Stimulated activated CD8-positive, alpha-beta memory T cell treated with anti-CD3 and anti-CD28 coated beads, Interleukin-4, amount 100 ng/mL, for 4 hours (primary cell): ENCODE measurements around the gene FDXR.
"Not testable (repeated sequence)": the region's sequence is repeated elsewhere in the genome, so short reads cannot be mapped to it uniquely, and the experiment has no call there.

Experiments used
- DNase-seq, 2 donors: peaks; one replicate each; pipeline ENCODE4 v3.0.0-alpha.2; 2020; ENCODE audit warnings: low read depth in 2 of 2, low spot score in 1 of 2

FDXR gene

DNA sequence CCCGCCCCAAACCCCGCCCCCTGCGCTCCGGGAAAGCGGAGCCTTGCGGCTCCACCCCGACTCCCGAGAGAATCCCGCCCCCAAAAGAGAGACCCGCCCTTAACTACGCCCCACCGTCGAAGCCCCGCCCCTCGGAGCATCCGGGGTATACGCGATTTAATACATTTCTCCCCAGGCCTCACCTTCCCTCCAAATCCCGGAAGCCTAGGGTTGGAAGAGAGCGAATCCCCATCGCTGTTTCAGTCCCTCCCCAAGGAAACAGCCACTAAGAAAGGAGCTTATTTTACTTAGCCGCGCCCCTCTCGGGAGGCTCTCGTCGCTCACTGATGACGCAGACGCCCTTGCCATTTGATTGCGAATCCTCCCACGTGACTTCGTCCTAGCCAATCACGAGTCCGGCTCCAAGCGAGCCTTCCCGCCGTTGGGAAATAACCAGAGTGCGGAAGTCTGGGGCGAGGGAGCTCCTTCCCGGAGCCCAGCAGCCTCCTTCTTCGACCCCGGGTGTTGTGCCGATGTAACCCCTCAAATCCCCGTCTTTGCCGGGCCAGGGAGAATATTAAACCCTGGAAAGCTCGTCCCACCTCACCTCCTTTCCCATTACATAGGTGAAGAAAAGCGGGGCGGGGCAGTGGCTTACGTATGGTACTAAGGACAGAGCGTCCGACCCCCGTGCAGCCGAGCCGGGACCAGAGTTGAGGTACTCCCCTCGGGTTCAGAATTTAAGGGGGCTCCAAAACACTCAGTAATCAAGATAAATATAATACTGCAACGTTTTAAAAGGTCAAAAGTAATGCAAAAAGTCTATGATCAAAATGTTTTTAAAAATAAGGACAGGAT is 461 bp upstream of the FDXR start:
- DNase-seq = peak; percentile 98 to 99

DNA sequence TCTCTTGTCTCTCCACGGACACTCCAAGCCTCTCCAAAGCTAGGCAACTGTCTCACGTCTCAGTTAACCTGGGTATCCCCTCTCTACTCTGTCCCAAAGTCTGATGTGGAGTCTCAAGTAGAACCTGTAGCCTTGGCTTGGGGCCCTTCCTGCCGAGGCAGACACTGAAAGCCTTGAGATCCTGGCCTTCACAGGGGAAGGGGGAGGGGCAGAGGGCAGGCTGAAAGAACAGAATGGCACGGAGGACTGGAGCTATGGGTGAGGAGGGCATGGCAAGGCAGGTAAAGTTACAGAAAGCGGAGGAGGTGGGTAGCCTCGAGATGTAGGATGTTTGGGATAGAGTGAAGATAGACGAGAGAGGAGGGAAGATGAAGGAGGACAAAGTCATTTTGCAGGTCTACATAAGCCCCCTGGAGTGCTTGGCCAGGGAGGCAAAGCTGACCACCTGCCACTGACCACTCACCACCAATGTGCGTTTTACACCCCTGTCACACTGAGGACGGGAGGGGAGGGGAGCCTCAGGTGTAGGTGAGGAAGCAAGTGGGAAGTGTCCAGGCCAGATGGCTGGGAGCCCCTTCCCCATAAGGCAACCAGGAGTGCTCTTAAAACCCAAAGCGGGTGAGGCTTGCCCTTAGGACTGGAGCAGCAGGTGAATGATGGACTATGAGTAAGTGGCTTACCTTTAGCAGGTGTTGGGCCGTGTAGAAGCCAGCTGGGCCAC is 1.3 kb downstream of the FDXR start:
- no peak for DNase-seq

DNA sequence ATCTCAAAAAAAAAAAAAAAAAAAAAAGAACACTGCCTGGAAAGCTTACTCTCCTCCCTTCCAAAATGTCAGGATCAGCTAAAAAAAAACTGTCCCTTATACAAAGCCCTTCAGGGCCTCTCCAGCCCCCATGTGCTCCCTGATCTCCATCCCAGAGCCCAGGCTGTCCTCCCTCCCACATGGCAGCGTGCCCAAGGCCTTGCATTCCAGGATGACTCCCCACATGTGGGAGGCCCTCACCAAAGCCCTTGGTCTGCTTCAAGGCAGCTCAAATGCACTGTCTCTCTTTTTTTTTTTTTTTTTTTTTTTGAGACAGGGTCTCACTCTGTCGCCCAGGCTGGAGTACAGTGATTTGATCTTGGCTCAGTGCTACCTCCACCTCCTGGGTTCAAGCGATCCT is 2.3 kb downstream of the FDXR start:
- no peak for DNase-seq

DNA sequence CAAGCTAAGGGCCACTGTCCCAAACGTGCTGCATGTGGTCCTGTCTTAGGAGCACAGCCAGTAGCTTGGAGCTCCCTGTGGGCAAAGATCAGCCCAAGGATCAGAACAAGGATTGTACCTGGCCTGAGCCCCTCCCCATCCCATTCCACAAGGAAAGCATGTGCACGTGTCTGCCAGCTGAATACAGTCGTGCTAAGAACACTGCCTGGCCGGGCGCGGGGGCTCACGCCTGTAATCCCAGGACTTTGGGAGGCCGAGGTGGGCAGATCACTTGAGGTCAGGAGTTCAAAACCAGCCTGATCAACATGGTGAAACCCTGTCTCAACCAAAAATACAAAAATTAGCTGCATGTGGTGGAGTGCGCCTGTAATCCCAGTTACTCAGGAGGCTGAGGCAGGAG is 2.8 kb downstream of the FDXR start:
- not testable (repeated sequence) for DNase-seq

DNA sequence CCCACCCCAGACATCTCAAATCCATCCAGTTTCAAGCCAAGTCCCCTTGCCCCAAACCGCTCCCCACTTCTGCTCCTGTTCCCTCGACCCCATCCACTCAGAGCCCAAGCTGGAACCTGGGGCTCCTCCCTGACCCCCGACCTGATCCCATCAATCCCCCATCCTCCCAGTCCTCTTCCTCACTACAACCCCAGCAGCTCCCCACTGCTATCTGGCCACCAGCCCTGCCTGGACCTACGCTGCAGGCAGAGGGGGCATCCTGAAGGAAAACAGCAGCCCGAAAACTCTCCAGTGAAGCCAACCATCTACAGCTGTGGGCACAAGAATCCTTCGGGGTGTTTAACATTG is 3.9 kb downstream of the FDXR start:
- no peak for DNase-seq

DNA sequence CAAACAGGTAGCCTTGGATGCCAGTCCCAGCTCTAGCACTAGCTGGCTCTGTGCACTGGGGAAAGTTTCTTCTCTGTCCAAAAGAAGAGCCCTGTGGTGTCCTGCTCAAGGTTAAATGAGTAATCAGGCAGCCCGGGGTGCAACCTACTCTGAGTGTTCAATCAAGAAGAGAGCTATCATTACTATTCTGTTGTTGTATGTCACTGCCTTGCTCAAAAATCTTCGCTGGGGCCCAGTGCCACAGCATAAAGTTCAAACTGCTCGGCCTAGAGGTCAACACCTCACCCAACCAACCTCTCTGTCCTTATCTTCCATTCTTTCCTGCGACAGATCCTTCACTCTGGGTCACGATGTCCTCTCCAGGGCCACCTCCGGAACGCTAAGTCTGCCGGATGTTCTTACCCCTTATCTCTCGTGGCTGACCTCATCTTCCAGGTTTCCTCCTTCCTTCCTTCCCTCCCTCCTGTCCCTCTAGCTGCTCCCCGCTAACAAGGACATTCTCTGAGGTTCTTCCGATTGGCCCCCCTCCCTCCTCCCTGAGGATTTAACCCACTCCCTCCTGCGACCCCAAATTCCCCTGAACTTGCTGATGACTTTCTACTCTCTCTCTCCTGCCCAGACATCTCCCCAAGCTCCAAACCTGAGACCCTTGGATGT is 4.4 kb downstream of the FDXR start:
- no peak for DNase-seq

DNA sequence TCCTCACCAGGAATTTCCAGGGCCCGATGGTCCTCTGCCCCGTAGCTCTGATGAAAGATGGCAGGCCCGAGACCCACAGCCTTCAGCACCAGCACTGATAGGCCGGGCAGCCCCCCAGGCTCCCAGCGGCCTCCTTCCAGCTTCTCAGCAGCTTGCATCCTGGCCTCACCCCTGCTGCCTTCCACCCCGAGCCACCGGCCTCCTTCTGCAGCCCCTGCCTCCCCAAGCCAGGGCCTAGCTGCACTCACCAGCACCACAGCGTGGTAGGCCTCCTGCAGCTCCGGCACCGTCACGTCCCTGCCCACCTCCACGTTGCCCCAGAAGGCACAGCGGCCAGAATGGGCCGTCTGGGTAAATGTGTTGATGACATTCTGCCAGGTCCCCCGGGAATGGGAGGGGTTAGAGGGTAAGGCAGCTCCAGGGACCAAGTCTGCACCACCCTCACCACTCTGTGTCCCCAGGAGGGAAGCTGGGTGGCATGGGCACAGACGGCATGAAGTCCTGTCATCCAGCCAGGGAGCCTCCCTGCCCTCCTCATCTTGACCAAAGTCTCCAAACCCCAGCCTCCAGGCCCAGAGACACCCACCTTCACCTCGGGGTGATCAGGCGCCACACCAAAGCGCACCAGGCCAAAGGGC is 6.5 kb downstream of the FDXR start:
- DNase-seq = no peak

DNA sequence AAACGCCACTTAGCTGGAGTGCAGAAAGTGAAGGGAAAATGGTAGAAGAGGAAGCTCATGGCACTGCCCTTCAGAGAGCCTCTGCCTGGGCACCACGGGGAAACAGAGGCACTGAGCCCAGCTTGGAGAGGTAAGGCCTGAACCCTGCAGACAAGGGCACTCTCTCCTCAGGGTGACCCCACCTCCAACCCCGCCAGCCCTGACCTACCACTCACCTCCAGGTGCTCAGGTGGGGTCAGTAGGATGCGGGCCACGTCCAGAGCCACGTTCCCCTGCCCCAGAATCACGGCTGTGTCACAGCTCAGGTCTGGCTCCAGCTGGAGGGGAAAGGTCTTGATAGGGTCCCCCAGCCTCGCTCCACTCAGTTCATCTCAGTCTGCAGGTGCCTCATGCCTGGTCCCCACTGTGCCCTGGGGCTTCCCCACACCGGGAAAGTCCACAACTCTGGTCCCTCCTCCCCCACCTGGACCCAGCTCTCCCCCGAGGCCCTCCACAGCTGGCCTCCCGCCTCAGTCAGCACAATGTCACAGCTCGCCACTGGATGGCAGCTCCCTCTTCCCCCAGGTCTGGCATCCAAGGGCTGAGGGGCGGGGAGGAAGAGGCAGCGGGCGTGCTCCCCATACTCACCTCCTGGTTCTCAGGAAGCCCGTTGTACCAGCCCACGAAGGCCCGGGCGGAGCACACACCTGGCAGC is 7.1 kb downstream of the FDXR start:
- DNase-seq = no peak

DNA sequence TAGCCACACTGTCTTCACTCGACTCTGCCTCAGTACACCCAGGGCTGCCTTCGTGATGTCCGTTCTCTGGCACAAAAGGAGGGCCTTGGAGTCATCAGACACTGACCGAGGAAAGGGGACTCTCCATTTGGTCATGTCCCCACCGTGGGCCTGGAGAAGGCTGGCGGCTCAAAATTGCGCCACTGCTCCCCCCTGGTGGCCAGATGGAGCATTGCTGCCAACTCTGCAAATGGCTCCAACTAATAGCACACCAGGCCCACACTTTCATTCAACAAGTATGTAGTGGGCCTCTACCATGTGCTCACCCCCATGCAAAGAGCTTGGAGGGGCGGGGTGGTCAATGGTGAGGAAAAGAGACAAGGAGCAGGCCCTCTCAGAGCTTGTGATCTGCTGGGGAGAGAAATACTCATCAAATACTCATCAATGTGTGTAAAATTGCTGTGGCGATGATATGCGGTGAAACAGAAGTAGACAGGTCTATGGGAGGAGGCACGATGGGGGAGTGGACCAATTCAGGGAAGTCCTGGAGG is 7.9 kb downstream of the FDXR start:
- DNase-seq = peak; percentile 30 to 54

DNA sequence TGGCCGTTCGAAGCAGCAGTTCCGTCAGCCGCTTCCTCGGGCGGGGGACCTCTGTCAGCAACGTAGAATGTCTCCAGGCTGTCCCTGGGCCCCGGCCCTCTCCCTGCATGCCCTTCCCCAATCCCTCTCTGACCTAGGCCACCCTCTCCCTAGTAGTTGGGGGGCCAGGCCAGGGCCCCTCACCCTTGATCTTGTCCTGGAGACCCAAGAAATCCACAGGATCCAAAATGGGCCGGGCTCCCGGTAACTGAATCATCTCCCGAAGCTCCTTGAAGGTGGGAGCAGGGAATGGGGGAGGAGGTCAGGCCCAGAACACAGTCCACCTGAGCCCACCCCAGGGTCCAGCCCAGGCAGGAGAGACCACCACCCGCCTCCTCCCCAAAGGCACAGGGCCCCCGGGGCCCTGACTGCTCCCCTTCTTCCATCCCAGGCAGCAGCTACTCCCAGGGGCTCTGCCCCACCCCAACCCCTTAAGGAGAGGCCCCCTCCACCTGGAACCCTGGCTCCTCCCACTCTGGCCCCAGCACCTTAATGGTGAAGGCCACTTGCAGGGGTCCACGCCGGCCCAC is 8.4 kb downstream of the FDXR start:
- no peak for DNase-seq

DNA sequence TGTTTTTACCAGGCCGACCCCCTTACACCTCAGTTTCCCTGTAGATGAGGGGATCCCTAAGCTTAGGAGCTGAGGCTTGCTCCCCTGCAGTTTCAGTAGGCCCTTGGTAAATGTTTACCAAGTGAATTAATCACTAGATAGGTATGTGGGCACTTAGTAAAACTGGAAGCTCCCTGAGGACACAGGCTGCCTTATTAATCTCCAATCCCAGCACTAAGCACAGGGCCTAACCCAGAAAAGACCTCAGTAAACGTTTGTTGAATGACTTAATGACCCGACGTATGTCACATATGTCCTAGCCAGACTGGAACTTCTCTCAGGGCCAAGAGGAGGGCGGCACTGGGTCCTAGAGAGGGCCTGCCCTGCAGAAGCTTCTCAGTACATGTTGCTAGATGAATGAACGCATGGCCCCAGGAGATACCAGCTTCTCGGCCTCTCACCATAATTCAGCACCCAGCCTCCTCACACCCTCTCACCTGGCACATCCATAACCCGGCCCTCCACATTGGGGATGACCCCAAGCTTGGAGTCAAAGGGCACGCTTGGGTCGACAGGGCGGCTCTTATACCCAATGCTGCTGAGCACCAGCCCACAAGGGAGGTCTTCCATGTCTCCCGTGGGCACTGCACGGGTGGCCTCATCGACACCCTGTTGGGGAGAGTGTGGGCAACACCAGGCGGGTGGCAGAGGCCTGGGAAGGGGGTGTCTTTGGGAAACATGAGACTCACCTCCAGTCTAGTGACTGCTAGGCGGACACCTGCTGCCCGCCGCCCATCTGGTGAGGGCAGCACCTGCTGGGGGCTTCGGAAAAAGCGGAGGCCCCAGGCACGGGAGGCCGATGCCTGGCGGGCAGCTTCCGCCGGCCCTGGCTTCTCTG is 9.1 kb downstream of the FDXR start:
- no peak for DNase-seq

DNA sequence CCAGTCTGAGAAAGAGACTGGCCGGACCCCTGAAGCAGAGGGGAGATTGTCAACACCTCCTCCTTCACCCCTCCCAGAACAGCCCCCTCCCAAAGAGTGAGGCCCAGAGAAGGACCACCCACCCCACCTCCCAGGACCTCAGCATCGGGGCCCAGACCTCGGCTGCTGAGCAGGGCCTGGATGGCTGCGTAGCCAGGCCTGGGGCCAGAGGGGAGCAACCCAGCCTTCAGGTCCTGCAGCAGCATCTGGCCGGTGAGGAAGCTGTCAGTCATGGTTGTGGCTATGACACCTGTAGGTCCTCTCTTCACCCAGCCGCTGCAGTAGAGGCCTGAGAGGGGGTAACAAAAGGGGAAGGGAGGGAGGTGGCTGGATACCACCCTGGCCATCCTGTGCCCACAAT is 9.9 kb downstream of the FDXR start:
- DNase-seq = no peak

DNA sequence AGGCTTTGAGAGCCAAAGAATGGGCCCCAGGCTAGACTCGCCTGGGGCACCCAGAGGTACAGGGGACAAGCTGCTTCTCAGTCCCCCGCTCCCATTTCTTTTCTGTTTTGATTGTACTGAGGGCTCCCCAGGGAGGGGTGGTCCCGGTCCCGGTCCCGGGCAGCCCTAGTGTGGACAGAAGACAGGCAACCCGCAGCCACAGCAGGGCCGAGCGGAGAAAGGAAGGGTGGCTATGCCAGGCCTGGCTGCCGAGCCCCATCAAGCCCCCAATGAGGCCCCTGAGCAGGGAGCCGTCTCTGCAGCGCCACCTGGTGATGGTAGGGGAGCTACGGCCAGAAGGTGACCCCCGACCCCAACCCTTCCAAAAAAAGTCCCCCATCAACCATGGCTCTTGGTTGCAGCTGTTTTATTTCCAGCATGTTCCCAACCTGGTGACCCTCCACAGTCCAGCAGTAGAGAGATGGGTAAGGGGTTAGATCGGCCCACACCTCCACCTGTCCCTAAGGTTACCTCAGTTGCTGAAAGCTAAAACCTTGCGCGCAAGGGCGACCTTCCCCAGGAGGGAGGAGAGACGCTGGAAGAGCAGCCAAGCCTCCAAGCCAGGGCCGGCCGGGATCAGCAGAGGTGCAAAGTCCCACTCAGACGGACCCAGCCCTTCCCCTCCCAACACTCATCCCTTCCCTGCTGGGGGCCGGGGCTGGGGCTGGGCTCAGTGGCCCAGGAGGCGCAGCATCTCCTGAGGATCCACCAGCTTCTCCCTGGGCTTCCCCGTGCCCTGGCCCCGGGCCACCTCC is 10.5 kb downstream of the FDXR start:
- DNase-seq = peak; percentile 21 to 53

DNA sequence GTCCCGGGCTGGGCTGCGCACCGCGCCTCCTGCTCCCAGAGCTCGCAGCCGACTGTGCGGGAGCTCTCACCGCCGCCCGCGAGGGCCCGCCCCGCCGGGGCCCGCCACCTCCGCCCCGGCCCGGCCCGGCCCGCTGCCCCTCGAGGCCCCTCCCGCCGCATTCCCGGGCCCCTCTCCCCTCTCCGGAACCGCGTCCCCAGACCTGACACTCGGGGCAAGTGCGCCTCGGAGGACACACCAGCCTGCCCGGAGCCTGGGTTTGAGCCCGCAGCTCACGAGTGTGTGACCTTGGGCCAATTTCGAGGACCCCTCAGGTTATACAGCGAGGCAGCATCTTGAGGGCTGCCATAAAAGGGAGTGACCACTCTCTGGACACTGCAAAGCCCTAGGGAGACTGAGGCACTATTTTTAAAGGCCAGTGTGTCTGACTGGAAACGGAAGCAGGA is 11.1 kb downstream of the FDXR start:
- no peak for DNase-seq

DNA sequence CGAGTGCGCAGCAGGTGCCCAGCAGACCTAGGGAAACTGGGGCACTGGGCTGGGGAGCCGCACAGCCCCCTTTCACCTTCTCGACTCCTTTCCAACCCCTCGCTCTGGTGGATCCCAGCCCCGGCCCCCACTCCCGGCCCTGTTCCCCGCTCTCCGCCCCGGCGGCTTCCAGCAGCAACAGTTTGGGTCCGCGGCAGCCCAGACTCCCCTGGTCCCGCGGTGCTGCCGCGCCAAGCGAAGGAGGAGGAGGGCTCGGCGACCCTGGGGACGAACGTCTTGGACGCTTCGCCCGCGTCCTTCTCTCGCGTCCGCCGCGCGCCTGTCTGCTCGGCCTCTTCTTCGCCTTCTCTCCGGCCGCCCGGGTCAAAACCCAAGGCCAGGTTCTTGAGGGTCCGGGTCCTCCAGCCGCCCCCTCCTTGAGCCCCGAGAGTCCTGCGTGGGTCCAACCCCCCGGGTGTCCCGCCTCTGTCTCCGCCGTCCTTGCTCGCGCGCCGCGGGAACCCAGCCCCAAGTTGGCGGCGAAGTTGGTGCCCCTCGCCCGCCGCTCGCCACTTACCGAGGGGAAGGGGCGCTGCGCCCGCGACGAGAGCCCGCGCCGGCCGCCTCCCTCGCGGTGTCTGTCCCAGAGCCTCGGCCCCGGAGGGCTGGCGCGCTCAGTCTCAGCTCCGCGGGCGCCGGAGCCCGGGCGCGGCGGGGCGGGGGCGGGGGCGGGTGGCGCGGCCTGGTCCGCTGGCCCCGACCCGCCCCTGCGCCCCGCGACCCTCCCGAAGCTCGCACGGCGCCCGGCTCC is 11.7 kb downstream of the FDXR start:
- no peak for DNase-seq

DNA sequence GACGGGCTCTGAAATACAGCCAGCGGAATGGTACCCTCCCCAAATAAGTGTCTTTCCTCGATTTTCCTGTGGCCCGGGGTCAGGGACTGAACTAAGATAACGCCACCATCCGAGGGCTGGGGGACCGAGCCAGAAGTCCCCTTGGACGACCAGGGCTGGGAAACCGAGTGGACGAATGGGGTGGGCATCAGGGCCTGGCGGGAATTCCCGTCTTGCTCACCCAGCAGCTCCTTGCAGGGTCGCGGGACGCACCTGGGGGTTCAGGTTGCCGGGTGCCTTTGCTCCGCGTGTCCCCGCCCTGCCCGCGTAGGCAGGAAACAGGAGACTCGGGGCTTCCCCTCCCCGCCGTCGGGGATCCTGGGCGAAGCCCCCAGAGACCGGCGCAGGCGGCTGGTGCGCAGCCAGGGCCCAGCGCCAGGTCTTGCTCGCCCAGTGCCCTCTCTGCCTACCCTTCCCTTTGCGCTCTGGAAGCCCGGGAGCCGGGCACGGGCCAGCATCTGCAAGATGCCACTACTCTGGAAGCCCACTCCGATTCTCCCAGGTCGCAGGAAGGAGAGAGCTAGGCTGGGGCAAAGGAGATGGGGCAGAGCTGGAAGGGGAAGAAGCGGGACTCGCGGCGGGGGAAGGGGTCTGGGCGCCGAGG is 12.4 kb downstream of the FDXR start:
- no peak for DNase-seq

DNA sequence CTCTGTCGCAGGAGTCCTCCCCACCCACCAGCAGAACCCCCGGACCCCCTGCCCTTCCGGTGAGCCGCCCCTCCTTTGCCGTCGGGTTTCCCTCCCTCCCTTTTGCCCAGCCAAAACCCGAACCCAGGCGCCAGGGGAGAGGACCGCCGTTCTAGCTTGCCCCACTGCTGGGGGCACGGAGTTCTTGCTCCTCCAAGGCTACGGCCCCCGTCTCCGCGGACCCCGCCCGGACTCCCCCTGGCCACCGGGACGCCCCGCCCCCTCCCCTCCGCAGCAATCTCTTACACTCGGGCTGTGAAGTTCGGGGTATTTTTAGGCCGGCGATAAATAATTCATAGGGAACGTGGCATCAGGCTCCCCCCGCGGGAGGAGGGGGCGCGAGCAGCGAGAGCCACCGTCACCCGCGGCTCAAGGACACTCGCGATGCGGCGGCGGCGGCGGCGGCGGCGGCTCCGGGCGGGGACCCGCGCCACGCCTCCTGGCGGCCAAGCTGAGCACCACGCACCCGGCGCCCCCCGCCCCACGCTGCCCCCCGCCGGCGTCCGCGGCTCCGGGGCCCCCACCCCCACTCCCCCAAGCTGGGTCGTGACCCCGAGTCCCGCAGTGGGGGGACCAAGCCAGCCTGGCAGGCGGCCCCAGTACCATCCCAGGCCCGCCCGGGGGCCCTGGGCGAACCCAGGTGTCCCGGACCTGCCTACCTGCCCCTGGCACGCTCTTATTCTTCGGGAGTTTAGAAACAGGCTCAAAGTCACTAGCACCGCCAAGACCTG is 13.2 kb downstream of the FDXR start, which contains the start of gene GRIN2C:
TSS of gene GRIN2C (minus strand) at position 427 of the 770 bp plus-strand sequence. CDS start 4,793 bp downstream, outside the sequence.
- no peak for DNase-seq
